Endothelial cell (in vitro differentiated cells): ENCODE data around the gene RNF4. TPM values are rescaled to one million over a fixed set of nuclear protein-coding genes. Genes with fewer than 3 reads are reported as not detected.

Experiments used
- DNase-seq: peaks from one replicate; pipeline ENCODE4 v3.0.0; 2021; ENCODE audit warnings: low spot score
- H3K27ac Mint-ChIP-seq: one replicate; pipeline ENCODE4 v1.8.0; 2021; ENCODE audit warnings: mixed read lengths, inconsistent platforms; ENCODE audit not compliant: unreplicated experiment
- H3K27me3 Mint-ChIP-seq: one replicate; pipeline ENCODE4 v1.8.0; 2021; ENCODE audit warnings: mild to moderate bottlenecking, moderate library complexity, mixed read lengths, inconsistent platforms; ENCODE audit not compliant: unreplicated experiment
- H3K36me3 Mint-ChIP-seq: one replicate; pipeline ENCODE4 v1.8.0; 2021; ENCODE audit warnings: mild to moderate bottlenecking, low read depth, mixed read lengths, inconsistent platforms; ENCODE audit not compliant: unreplicated experiment
- H3K4me1 Mint-ChIP-seq: one replicate; pipeline ENCODE4 v1.8.0; 2021; ENCODE audit warnings: mild to moderate bottlenecking, mixed read lengths, inconsistent platforms; ENCODE audit not compliant: unreplicated experiment
- H3K4me3 Mint-ChIP-seq: one replicate; pipeline ENCODE4 v1.8.0; 2021; ENCODE audit warnings: mild to moderate bottlenecking, mixed read lengths, inconsistent platforms; ENCODE audit not compliant: unreplicated experiment
- H3K9me3 Mint-ChIP-seq: one replicate; pipeline ENCODE4 v1.8.0; 2021; ENCODE audit warnings: mixed read lengths, inconsistent platforms; ENCODE audit not compliant: unreplicated experiment
- CTCF ChIP-seq: fragments of 200-600 bp; sonication (generic); IDR thresholded peaks from one replicate; pipeline ENCODE4 v1.5.0; 2021; ENCODE audit warnings: antibody characterized with exemption; ENCODE audit not compliant: unreplicated experiment
- total RNA-seq: library from RNA; stranded (reverse); fragmentation: NEBNext Ultra II Directional; extraction: Animal tissue kit (Norgen Biotek cat#: 25700); gene quantifications from one replicate; pipeline ENCODE4 v1.2.1, GENCODE V29; 2021; ENCODE audit not compliant: unreplicated experiment

The RNF4 gene
- total RNA-seq, 1 donor from 2014 or later = 65.0 TPM

GRCh38 chr4:2443061-2443730 lies 25.7 kb upstream of the RNF4 start:
- DNase-seq = no peak
- TF ChIP-seq CTCF = no peak
- Mint-ChIP-seq H3K27me3 (no peaks in the 10 kb centered on the region), H3K27ac (no peak overlapping the region), H3K4me1 (no peaks in the 10 kb centered on the region), H3K36me3 (no peaks in the 10 kb centered on the region), H3K4me3 (no peak overlapping the region), H3K9me3 (no peaks in the 10 kb centered on the region)

GRCh38 chr4:2443956-2444740 lies 24.8 kb upstream of the RNF4 start:
- no peaks in the 10 kb centered on the region for H3K36me3 Mint-ChIP-seq
- no peaks in the 10 kb centered on the region for H3K4me1 Mint-ChIP-seq
- DNase-seq = no peak
- no peaks in the 10 kb centered on the region for H3K27me3 Mint-ChIP-seq
- no peak overlapping the region for H3K27ac Mint-ChIP-seq
- TF ChIP-seq CTCF = no peak
- no peak overlapping the region for H3K4me3 Mint-ChIP-seq
- no peaks in the 10 kb centered on the region for H3K9me3 Mint-ChIP-seq

GRCh38 chr4:2445130-2445529 lies 23.8 kb upstream of the RNF4 start:
- Mint-ChIP-seq H3K27me3 (no peaks in the 10 kb centered on the region), H3K4me1 (no peaks in the 10 kb centered on the region), H3K9me3 (no peaks in the 10 kb centered on the region), H3K4me3 (no peak overlapping the region), H3K36me3 (no peaks in the 10 kb centered on the region), H3K27ac (no peak overlapping the region)
- no peak for TF ChIP-seq CTCF
- no peak for DNase-seq

GRCh38 chr4:2445571-2445970 lies 23.3 kb upstream of the RNF4 start:
- Mint-ChIP-seq H3K4me1 (no peaks in the 10 kb centered on the region), H3K36me3 (no peaks in the 10 kb centered on the region), H3K4me3 (no peak overlapping the region), H3K9me3 (no peaks in the 10 kb centered on the region), H3K27ac (no peak overlapping the region), H3K27me3 (no peaks in the 10 kb centered on the region)
- no peak for TF ChIP-seq CTCF
- no peak for DNase-seq
